Activated CD8-positive, alpha-beta memory T cell treated with anti-CD3 and anti-CD28 coated beads, Interleukin-2, amount 50 U/mL, for 1 hour (primary cell): ENCODE measurements around the gene FAM81A.
"Not testable (repeated sequence)": the region's sequence is repeated elsewhere in the genome, so short reads cannot be mapped to it uniquely, and the experiment has no call there.

Source experiments
- DNase-seq: peaks from one replicate; pipeline ENCODE4 v3.0.0-alpha.2; 2020; ENCODE audit errors: extremely low read depth

The FAM81A gene

DNA sequence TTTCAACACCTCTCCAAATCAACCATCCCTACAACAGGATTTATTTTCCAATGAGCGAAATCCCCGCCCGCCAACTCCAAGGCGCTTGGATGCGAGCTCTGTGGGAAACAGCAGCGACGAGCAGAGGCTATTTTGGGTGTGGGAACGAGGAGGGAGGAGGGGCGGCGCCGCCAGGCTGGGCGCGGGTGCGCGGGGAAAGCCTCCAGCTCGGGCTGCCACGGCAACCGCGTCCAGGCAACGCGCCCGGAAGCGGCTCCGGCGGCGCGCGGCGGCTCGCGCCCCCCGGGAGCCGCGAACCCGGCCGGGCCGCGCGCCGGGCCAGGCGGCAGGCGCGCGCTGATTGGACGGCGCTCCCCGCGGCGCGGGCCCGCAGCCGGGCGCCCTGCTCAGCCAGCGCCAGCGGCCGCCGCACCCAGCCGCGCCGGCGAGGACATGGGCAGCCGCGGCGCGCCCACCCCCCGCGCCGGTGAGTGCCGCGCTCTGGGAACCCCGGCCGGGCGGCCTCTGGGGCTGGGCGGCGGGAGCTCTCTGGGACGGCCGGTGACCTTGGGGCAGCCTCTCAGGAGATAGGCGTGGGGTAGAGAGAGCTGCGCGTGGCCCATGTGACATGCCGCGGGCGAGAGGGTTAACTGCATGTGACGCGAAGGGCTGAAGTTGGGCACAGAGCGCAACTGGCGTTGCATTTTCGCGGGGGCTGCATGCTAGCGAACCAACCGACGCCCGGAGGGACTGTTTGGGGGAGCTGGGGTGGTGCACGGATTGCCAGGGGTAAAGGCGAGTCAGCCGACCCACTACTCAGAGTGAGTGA is at the start of gene FAM81A:
Gene FAM81A, plus strand, starts transcription at position 370 of the 808 bp plus-strand sequence. CDS start 20,441 bp downstream, outside the sequence.
- DNase-seq = no peak

DNA sequence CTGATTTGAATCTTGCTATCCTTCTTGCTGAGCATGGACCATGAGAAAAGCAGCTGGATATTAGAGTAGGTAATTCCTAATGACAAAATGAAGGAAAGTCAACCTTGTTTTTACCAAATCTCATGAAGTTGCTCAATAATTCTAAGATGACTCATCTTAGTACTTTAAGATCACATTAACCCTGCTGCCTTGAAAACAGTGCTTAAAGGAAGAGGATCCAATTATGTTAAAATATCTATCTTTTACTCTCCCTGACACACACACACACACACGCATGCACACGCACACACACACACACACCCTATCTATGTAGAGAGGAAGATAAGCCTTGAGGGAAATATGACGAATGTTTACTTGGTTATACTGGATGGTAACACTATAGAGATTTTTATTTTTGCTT is 49.3 kb upstream of the FAM81A start:
- no peak for DNase-seq

DNA sequence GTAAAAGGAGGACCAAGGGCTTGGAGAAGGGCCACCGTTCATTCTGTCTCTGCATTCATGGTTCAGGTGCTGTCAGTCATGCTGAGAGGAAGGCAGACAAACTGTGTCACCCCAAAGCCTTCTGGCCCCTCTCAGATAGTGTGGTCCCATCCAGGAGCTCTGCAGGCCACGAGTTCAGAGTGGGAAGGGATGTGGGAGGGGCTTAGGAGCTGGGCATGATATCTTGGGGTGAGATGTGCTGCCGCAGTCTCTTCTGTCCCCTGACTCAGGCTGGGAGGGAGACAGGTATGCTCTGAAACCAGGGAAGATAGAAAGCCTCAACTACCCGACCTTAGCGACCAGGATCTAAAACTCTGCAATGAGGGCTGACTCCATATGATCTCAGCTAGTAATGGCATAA is 45.7 kb upstream of the FAM81A start:
- DNase-seq = no peak

DNA sequence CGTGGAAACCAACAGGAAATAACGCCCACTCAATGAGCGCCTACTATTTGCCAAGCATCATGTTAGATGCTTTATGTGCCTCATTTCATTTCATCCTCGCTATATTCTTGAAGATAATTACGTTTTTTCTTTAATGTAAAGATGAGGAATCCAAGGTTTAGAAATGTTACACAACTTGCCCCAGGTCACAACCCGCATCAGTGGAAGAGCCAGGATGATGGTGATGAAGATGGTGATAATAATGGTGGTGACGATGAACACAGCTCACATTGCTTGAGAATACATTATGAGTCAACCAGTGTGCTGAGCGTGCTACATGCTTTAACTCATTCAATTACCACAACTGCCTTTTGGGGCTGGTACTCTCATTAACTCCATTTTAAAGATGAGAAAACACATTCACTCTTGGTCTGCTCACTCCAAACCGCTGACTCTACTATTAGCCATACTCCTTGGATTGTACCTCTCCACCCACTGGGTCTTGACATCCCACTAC is 43.8 kb upstream of the FAM81A start:
- no peak for DNase-seq

DNA sequence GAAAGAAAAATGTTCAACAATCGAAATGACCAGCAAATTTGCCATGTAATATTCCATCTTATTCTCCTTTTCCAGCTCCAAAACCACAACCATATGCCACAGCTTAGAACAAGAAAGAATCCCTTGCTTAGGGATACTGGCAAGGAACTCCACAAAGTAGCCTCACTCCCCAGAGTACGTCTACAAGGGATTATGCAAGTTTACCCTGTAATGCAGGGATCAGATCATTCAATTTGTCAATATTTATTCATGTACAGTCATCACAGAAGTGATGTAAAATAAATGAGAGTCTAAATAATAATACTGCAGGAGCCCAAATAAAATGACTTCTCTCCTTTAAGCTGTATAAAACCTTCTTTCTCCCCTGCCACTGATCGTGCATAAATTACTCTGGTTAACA is 41.8 kb upstream of the FAM81A start:
- DNase-seq = no peak

DNA sequence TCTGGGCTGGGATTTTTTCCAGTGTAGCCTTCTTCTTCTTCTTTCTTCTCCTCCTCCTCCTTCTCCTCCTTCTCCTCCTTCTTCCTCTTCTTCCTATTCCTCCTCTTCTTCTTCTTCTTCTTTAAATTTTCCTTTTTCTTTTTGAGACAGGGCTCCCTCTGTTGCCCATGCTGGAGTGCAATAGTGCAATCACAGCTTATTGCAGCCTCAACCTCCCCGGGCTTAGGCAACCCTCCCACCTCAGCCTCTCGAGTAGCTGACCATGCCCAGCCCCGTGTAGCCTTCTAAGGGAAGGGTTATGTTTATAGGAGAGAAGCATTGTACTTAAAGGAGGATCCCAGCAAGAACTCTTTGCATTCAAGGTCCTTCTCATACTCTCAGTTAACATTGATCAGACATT is 41.3 kb upstream of the FAM81A start:
- DNase-seq = no peak

DNA sequence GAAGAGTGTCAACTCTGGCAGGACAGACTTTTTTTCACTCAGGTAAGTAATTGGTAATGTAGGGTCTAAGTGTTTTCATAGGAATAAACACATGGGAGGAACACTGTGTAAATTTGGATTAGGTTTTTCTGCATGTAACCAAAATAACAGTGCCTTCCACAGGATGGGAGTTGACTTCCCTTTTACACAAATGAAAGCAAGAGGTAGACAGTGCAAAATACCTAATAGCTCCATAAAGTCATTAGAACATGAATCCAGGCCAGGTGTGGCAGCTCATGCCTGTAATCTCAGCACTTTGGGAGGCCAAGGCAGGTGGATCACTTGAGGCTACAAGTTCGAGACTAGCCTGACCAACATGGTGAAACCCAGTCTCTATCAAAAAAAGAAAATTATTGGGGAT is 39.8 kb upstream of the FAM81A start:
- DNase-seq = no peak

DNA sequence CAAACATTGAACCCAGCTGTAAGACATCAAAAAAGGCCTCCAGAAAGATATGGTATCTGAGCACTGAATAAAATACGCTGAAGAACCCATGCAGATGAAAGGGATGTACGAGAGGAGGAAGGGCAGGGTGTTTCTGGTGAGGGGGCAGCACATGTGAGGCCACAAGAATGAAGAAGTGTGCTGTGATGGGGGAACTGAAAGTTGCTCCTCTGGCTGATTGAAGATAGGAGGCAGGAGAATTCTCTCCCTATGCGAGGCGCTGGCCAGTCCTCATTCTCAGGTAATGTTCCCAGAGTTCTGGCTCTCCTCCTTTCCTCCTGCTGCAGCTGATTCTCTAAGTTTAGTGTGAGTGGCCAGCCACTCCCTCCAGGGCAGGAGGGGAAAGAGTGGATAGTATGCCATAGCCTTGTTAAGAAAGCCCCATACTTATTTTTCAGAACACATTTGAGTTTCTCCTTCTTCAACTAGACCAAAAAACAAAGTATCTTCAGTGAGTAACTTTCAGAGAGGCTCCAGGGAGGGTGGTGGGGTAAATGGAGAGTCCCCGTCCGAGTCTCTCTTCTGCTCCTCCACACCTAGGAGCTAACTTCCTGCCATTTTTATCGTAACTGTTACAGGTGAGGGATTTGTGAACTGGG is 38.4 kb upstream of the FAM81A start:
- DNase-seq = no peak

DNA sequence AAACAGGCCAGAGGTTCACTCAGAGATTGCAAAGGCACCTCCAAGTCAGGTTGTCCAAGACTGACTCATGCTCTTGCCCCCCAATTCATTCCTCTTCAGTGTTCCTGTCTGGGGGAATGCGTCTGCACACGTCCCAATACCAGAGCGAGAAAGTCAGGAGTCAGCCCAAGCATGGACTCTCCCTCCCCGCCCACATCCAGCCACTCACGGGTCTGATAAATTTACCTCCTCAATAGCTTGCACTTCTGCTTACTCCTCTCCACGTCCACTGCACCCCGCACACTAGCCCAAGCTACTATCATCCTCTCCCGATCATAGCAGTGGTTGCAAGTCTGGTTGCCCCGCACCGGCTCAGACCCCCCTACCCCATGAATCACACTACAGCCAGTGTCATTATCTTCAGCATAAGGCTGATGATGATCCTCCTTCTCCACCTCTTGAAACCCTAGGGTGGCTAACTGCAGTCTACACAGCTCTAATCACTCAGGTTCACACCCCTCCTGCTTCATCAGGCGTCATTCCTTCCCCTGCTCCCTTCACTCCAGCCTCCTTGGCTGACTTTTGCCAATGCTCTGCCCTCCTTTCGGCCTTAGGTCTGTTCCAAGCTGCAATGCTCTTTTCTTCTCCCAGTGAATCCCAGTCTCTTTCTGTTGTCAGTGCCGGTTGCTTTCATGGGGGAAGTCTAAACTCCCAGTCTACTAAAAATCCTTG is 37.7 kb upstream of the FAM81A start:
- DNase-seq = no peak

DNA sequence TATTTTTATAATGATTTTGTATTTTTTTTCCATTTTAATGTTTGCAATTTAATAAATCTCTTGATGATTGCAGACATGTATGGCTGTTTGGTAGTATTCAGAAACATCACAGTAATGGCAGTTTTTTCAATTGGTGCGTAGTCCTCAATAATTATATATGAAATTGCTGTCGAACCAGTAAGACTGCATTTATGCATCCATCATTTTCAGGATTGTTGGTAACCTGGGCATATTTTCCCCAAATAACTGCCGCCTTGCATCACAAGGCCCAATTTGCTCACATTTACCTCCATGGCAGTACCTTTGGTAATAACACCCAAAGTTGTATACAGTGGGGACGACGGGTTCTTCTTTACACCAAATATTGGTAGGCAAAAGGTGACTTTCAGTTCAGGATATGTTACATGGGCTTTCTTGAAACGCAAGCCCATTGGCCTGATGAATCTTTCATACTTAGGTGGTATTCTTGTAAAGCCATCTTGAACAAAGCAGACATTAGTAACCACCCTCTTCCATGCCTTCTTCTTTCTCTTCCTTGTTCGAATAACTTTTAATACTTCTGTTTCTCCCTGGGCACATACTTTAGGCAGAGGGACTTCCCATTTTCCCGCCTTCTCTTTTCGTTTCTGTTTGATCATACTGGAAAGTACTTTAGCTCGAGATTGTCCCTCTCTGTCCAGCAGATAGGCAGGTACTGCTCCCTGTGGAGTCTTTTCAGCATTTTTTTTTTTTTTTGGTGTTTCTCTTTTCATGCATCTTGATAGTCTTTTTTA is 36.7 kb upstream of the FAM81A start:
- DNase-seq = not testable (repeated sequence)

DNA sequence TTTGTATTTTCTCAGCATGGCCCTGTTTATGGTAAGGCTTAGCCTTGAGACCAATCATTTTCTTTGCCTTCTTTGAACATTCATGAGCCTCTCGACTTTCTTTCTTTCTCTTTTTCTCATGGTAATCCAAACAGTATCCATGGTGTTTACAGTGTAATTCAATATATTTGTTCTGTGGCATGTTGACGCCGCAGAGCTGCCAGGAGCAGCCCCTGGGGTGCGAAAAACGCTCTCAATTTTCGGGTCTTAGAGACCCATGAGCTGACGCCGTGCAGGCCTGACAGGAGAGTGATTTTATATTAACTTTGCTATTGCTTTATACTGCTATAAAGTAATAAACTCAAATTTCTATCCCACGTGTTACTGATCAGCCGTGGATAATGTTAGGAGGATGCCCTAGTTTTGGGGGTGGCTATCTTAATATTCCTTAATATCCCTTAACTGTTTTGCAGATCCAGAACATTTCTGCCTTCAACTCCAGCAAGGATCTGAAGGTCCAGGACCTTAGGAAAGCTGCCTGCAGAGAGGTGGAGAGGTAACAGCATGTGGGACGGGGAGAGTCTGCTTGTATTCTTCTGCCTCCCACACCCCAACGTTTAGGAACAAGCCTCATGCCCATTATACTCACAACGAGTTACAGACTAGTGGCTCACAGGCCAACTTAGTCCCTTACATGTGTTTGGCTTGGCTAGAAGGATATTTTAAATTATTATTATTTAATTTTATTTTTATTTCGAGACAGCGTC is 36.0 kb upstream of the FAM81A start:
- no peak for DNase-seq

DNA sequence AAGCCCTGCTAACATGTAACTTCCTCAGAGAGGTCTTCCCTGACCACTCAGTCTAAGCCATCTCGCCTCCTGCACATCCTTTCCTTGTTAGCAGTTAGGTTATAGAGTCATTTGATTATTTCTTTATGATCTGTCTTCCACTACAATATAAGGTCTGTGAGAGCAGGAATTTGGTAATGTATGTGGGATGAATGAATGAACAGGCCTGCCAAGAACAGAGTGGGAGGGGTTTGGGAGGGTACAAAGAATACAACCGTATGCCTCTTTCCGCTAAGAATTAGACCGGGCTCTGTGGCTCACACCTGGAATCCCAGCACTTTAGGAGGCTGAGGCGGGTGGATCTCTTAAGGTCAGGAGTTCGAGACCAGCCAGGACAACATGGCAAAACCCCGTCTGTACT is 32.9 kb upstream of the FAM81A start:
- DNase-seq = no peak

DNA sequence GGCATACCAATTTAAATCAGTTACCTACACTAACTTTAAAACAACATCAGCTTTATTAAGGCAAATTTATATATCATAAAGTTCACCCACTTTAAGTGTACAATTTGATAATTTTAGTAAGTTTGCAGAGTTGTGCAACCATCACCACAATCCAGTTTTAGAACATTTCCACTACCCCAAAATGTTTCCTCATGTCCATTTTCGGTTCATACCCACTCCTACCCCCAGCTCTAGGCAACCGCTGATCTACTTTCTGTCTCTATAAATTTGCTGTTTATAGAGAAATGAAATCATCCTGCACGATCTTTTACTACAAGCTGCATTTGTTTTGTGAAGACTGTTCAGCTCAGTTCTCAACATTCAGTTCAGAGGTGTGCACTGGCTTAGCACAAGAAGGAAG is 31.5 kb upstream of the FAM81A start:
- no peak for DNase-seq

DNA sequence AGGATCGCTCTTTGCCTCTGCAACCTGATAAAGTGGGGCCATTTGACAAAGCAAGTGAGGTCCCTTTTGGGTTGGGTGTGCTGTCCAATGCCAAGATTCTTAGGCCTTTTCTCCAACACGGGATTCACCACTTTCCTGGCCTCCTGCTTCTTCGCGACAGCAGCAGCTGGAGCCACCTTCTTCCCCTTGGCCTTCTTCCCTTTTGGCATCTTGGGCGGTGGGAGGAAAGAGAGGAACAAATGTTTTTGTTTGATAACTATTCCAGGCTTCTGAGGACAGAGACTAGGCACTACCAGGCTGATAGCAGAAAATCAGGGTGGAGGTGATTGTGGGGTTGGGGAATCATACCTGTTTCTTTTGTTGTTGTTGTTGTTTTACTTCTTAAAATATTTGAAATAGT is 30.0 kb upstream of the FAM81A start:
- DNase-seq = no peak

DNA sequence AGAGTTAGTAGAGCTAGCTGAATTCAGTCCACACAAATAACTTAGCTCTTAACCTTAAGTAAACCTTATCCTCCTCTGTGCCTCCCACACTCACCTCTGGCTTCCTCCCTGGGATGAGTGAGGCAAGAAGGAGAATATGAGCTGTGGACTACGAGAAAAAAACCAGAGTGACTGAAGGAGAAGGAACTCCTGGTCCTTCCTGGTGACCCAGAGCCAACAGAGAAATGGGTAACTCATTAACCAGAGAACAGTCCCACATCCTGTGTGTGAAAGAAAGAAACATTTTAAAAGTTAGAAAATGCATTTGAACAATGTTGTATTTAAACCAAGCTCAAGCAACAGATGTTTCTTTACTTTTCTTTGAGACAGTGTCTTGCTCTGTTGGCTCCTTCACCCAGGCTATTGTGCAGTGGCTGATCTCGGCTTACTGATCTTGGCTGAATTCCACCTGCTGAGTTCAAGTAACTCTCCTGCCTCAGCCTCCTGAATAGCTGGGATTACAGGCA is 27.5 kb upstream of the FAM81A start:
- no peak for DNase-seq

DNA sequence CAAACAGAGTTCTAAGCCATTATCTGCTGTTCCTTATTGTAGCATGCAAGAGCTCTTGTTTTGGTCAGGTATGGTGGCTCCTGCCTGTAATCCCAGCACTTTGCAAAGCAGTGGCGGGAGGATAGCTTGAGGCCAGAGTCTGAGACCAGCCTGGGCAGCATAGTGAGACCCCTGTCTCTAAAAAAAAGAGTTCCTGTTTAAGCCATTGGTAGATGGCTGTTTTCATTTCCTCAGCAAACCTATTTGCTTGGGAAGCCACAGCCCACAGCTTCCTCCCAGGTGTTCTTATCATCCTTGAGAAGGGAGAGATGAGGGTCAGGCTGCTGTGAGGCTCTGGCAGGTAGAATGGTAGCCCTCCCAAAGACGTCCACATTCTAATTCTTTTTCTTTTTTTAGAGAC is 24.4 kb upstream of the FAM81A start:
- DNase-seq = no peak

DNA sequence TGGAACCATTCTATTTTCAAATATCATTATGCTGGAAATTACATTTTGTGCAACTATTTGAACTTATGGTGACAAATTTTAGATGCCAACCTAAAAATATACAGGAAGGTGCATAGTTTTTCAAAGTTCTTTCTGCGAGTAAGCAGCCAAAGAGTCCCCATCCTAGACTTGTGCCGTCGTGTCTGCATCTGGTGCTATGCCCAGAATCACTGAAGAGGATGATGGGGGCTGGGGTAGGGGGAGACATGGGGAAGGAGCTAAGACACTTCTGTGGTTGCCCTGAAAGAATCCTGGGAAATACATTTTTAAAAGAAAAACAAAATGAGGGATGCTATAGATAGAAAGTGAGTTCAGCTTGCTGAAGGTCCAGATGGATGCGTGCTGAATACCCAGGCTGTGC is 21.2 kb upstream of the FAM81A start:
- no peak for DNase-seq

DNA sequence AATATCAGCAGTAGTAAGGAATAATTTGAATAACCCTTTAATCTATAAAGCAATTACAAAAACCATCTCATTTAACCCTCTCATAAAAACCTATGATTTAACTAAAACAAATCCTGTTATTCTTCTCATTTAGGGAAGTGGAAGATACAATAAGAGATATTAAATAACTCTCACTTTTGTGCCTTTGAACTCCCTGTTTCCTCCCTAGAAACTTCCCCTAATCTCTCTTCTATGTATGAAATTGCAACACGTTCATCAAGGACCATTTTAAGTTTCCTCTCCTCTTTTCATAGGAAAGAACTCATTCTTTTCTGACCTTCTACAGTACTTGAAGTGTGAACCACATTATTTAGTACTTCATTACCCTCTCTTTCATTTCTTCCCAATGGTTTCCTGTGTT is 18.8 kb upstream of the FAM81A start:
- DNase-seq = no peak

DNA sequence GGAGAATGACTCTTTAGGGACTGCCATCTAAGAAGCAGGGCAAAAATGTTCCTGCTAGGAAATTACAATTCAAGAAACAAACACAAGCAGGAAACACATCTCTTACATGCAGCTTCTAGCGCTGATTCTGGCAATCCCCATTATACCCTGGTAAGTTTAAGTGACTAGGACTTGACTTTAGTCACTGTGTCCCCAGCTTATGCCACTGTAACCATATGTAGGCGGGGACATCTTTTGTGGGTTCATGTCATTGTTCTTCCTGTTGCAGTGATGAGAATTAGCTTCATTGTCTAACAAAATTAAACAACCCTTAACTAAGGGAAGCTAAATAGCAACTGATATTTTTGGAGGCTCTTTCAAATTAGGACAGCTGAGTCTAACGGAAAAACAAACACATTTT is 17.9 kb upstream of the FAM81A start:
- DNase-seq = no peak

DNA sequence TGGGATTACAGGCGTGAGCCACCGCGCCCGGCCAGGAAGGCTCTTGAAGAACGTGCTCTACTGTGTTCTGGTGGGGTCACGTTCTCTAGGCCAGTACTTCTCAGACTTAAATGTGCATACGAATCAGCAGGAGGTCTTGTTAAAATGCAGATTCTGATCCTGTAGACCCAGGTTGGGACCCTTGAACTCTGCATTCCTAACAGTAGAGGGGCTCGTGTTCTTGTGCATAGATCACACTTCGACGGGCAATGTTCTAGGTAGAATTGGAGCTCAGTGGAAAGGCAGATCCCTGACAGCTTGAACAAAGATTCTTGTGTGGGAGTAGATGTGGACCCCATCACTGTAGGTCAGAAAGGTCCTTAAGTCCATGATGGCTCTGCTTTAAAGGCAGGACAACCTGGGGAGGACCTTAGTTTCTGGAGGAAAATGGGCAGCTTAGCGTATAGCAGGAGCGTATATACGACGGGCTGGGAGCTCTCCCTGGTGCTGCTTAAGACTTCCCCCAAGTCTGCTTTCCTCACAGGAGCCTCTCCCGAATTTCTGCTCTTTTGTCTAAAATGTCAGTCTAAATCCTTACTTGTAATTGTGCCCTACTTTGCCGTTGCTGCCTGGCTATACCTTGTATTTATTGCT is 16.9 kb upstream of the FAM81A start:
- no peak for DNase-seq

DNA sequence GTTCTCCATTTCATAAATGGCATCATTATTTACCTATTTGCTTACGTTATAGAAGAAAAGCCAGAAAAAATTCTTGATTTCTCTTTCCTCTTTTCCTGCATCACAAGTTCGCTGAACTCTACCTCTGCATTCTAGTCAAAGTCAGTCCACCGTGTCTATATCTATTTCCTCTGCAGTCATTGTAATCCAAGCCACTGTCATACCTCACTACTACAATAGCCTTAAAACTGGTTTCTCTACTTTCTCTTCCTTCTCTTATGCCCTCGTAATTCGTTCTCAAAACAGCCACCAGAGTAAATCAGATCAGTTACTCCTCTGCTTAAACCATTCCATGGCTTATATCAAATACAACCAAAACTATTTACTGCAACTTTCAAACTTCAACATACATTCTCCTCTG is 13.4 kb upstream of the FAM81A start:
- DNase-seq = no peak
